Right atrium auricular region (tissue), 2 donors: Measurements from ENCODE around the gene ERH. TPM values are rescaled to one million over a fixed set of nuclear protein-coding genes. Genes with fewer than 3 reads are reported as not detected.

ENCODE experiments used
- DNase-seq: peaks from one replicate; pipeline ENCODE4 v3.0.0-alpha.2; 2019; ENCODE audit warnings: low spot score
- H3K27ac ChIP-seq, 2 donors: fragments of 200-600 bp; sonication (generic); 1 replicate in 1 of 2; 2 replicates in 1 of 2; pipeline ENCODE4 v1.5.1; 2016 to 2019
- H3K27me3 ChIP-seq, 2 donors: fragments of 200-600 bp; sonication (generic); one replicate each; pipeline versions ENCODE4 v1.5.1 to v1.6.0; 2017 to 2019
- H3K36me3 ChIP-seq: fragments of 200-600 bp; sonication (generic); one replicate; pipeline ENCODE4 v1.5.1; 2016
- H3K4me1 ChIP-seq, 2 donors: fragments of 200-600 bp; sonication (generic); one replicate each; pipeline versions ENCODE4 v1.5.1 to v1.6.0; 2017 to 2019
- H3K4me3 ChIP-seq, 2 donors: fragments of 200-600 bp; sonication (generic); 1 replicate in 1 of 2; 2 replicates in 1 of 2; pipeline ENCODE4 v1.5.1; 2017 to 2019; ENCODE audit warnings: mild to moderate bottlenecking in 1 of 2, moderate library complexity in 1 of 2
- H3K9me3 ChIP-seq, 2 donors: fragments of 200-600 bp; sonication (generic); one replicate each; pipeline ENCODE4 v1.5.1; 2019
- CTCF ChIP-seq, 2 donors: fragments of 200-600 bp; sonication (generic); IDR thresholded peaks; one replicate each; pipeline ENCODE4 v1.5.1; 2019; ENCODE audit warnings: antibody characterized with exemption in 2 of 2
- total RNA-seq, 2 donors: library from RNA; depleted of rRNA; stranded (reverse); fragments of >200 nt; gene quantifications; one replicate each; pipeline ENCODE4 v1.1.0, GENCODE V29; 2016

Gene ERH
- total RNA-seq, 2 donors from 2014 or later, result 47.1 to 55.1 TPM

- H3K9me3 ChIP-seq, result no peaks in the 10 kb centered on the region
- H3K4me1 ChIP-seq, result no peaks in the 10 kb centered on the region
- H3K27me3 ChIP-seq, result no peaks in the 10 kb centered on the region
- H3K4me3 ChIP-seq, result no peak overlapping the region
- DNase-seq, result no peak
- no peak for TF ChIP-seq CTCF (IDR thresholded peaks at IDR 0.05)
- H3K27ac ChIP-seq, result no peak overlapping the region
- H3K36me3 ChIP-seq, result no peaks in the 10 kb centered on the region
Measured at GRCh38 chr14:69332782-69333395, 65.2 kb downstream of the ERH start.

GRCh38 chr14:69331206-69331605, 66.9 kb downstream of the ERH start:
- H3K4me1 ChIP-seq, result no peaks in the 10 kb centered on the region
- no peaks in the 10 kb centered on the region for H3K27me3 ChIP-seq
- H3K4me3 ChIP-seq, result no peak overlapping the region
- DNase-seq, result no peak
- no peak for TF ChIP-seq CTCF (IDR thresholded peaks at IDR 0.05)
- H3K9me3 ChIP-seq, result no peaks in the 10 kb centered on the region
- no peak overlapping the region for H3K27ac ChIP-seq
- peaks cover 7% of the 10 kb centered on the region for H3K36me3 ChIP-seq

Other genes starting within 250 kb of the ERH start
- gene DCAF5, start 245.2 kb downstream of the ERH start, total RNA-seq, result 10 to 100 TPM; 33.1 to 38.8 TPM
- gene EXD2, start 206.8 kb downstream of the ERH start, total RNA-seq, result 10 to 100 TPM; 14.6 to 16.7 TPM
- gene GALNT16, start 138.1 kb downstream of the ERH start, total RNA-seq, result 10 to 100 TPM; 17.9 to 56.8 TPM
- gene SLC39A9, start 393 bp upstream of the ERH start, total RNA-seq, result 10 to 100 TPM; 29.3 to 37.5 TPM
- not detected for gene PLEKHD1, start 86.4 kb upstream of the ERH start, total RNA-seq
- gene CCDC177, start 176.6 kb upstream of the ERH start, total RNA-seq, result not detected
- gene SUSD6, start 213.3 kb upstream of the ERH start, total RNA-seq, result 10 to 100 TPM; 19.2 to 24.7 TPM